ENCODE results near the gene DPYSL4.

DPYSL4 gene

DNA sequence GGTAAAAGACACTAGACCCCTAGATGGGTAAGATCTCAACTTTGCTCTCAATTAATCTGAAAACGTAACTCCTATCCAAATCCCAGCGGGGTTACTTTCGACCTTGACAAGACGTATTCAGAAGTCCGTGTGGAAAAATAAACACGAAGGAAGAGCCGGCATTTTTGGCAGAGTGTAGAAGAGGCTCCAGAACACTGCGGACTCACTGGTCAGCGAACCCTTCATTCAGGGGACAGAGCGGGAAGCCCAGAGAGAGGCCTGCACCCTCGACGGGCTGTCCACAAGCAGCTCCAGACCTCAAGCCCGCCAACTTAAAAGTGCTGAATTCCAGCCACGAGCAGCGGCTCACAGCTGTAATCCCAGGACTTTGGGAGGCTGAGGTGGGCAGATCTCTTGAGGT is 54.7 kb downstream of the DPYSL4 start:
- Histone ChIP-seq H3K9me2 (ENCODE audit: low read depth, low read length) (no peaks in the 10 kb centered on the region), H3K9me3 (ENCODE audit: low read length) (no peaks in the 10 kb centered on the region), H3K9ac (ENCODE audit: low read length) (no peak overlapping the region), H3F3A (ENCODE audit: insufficient read depth, low read length) (no peaks in the 10 kb centered on the region), H4K20me1 (ENCODE audit: insufficient read depth, low read length) (no peaks in the 10 kb centered on the region), H3K4me1 (ENCODE audit: insufficient read depth, low read length, severe bottlenecking) (no peaks in the 10 kb centered on the region), H3K79me2 (ENCODE audit: insufficient read depth, low read length) (no peaks in the 10 kb centered on the region), H3K36me3 (ENCODE audit: insufficient read depth, low read length) (no peaks in the 10 kb centered on the region), H3K27ac (ENCODE audit: low read depth, low read length, poor library complexity, severe bottlenecking) (no peak overlapping the region), H3K27me3 (ENCODE audit: insufficient read depth, low read length) (peaks cover 8% of the 10 kb centered on the region; the same call in 1 of the 2 replicates), H2AFZ (ENCODE audit: low read length) (no peak overlapping the region), H3K4me3 (ENCODE audit: low read depth, low read length, poor library complexity, severe bottlenecking) (no peak overlapping the region), H3K4me2 (ENCODE audit: low read length) (no peak overlapping the region)
- TF ChIP-seq EZH2 (IDR thresholded peaks at IDR 0.05; ENCODE audit: borderline replicate concordance, low read length), result no peak
- TF ChIP-seq, protein P1, sequence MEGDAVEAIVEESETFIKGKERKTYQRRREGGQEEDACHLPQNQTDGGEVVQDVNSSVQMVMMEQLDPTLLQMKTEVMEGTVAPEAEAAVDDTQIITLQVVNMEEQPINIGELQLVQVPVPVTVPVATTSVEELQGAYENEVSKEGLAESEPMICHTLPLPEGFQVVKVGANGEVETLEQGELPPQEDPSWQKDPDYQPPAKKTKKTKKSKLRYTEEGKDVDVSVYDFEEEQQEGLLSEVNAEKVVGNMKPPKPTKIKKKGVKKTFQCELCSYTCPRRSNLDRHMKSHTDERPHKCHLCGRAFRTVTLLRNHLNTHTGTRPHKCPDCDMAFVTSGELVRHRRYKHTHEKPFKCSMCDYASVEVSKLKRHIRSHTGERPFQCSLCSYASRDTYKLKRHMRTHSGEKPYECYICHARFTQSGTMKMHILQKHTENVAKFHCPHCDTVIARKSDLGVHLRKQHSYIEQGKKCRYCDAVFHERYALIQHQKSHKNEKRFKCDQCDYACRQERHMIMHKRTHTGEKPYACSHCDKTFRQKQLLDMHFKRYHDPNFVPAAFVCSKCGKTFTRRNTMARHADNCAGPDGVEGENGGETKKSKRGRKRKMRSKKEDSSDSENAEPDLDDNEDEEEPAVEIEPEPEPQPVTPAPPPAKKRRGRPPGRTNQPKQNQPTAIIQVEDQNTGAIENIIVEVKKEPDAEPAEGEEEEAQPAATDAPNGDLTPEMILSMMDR (IDR thresholded peaks at IDR 0.05; ENCODE audit: low read length), result no peak

DNA sequence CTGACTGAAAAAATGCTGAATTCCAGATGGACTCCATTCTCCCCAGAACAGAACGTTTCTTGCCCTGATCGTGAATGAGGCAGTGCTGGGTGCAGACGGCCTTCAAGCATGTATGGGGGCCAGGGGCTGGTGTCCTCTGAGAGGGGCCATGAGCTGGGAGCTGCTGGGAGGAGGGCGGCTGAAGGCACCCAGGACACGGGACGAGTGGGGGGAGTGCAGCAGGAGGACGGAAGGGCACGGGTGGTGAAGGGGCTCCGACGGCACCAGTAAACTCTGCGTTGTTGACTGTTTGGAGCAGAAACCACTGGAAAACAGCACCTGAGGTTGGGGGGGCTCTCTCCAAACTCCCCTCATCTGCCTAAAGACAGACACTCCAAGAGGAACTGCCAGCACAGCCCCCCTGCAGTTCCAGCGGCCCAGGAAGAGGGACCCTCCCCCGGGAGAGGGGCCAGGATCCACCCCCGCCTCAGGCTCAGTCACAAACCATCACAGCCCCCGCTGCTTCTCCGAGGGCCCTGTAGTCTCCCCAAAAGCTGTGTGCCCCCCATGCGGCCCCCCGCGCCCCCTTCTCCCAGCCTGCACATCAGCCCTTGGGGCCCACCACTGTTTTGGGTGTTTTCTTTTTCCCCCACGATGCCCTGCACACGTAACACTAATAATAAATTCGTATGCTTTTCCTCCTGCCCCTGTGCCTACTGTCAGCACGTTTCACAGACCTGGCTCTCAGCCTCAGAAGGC is 55.5 kb downstream of the DPYSL4 start:
- Histone ChIP-seq H3F3A (ENCODE audit: insufficient read depth, low read length) (no peaks in the 10 kb centered on the region), H3K9ac (ENCODE audit: low read length) (no peak overlapping the region), H3K27ac (ENCODE audit: low read depth, low read length, poor library complexity, severe bottlenecking) (no peak overlapping the region), H4K20me1 (ENCODE audit: insufficient read depth, low read length) (no peaks in the 10 kb centered on the region), H3K27me3 (ENCODE audit: insufficient read depth, low read length) (peaks cover 8% of the 10 kb centered on the region; the same call in 1 of the 2 replicates), H3K4me2 (ENCODE audit: low read length) (no peak overlapping the region), H2AFZ (ENCODE audit: low read length) (no peak overlapping the region), H3K9me2 (ENCODE audit: low read depth, low read length) (no peaks in the 10 kb centered on the region), H3K4me1 (ENCODE audit: insufficient read depth, low read length, severe bottlenecking) (no peaks in the 10 kb centered on the region), H3K9me3 (ENCODE audit: low read length) (no peaks in the 10 kb centered on the region), H3K79me2 (ENCODE audit: insufficient read depth, low read length) (no peaks in the 10 kb centered on the region), H3K4me3 (ENCODE audit: low read depth, low read length, poor library complexity, severe bottlenecking) (no peak overlapping the region), H3K36me3 (ENCODE audit: insufficient read depth, low read length) (no peaks in the 10 kb centered on the region)
- TF ChIP-seq EZH2 (IDR thresholded peaks at IDR 0.05; ENCODE audit: borderline replicate concordance, low read length), result no peak
- TF ChIP-seq, protein P1 (IDR thresholded peaks at IDR 0.05; ENCODE audit: low read length), result no peak

DNA sequence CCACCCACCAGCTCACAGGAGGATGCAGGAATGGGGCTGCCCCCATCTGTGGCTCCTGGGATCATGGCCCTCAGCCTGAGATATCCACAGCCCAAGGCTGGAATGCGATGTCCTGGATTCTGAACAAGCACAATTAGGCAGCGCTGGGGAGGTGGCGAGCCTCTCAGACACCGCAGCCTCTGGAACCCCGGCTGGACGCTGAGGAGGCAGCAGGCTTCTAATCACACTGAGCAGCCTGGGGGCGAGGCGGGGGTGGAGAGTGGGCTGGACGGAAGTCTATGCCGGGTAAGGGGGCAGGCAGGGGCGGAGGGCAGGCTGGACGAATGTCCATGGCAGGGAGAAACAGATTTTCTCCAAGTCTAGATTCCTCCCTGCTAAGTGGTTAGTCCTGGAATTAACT is 56.4 kb downstream of the DPYSL4 start:
- Histone ChIP-seq H3K4me2 (ENCODE audit: low read length) (no peak overlapping the region), H2AFZ (ENCODE audit: low read length) (no peak overlapping the region), H3K4me1 (ENCODE audit: insufficient read depth, low read length, severe bottlenecking) (no peaks in the 10 kb centered on the region), H3K9ac (ENCODE audit: low read length) (no peak overlapping the region), H3K9me2 (ENCODE audit: low read depth, low read length) (no peaks in the 10 kb centered on the region), H3K79me2 (ENCODE audit: insufficient read depth, low read length) (no peaks in the 10 kb centered on the region), H3K27ac (ENCODE audit: low read depth, low read length, poor library complexity, severe bottlenecking) (no peak overlapping the region), H3K9me3 (ENCODE audit: low read length) (no peaks in the 10 kb centered on the region), H4K20me1 (ENCODE audit: insufficient read depth, low read length) (no peaks in the 10 kb centered on the region), H3K4me3 (ENCODE audit: low read depth, low read length, poor library complexity, severe bottlenecking) (no peak overlapping the region), H3K27me3 (ENCODE audit: insufficient read depth, low read length) (peaks cover 8% of the 10 kb centered on the region; the same call in 1 of the 2 replicates), H3F3A (ENCODE audit: insufficient read depth, low read length) (no peaks in the 10 kb centered on the region), H3K36me3 (ENCODE audit: insufficient read depth, low read length) (no peaks in the 10 kb centered on the region)
- TF ChIP-seq, protein P1 (IDR thresholded peaks at IDR 0.05; ENCODE audit: low read length), result no peak
- TF ChIP-seq EZH2 (IDR thresholded peaks at IDR 0.05; ENCODE audit: borderline replicate concordance, low read length), result no peak

All from OCI-LY1 (cell line).